HuH-7 (cell line): ENCODE data around the gene MZF1.
A peak's percentile ranks its signal among the peaks of the same experiment; 100 is the strongest.

Experiments
- DNase-seq: peaks from one replicate; pipeline ENCODE4 v3.0.0; 2011; ENCODE audit warnings: low spot score

Gene MZF1

DNA sequence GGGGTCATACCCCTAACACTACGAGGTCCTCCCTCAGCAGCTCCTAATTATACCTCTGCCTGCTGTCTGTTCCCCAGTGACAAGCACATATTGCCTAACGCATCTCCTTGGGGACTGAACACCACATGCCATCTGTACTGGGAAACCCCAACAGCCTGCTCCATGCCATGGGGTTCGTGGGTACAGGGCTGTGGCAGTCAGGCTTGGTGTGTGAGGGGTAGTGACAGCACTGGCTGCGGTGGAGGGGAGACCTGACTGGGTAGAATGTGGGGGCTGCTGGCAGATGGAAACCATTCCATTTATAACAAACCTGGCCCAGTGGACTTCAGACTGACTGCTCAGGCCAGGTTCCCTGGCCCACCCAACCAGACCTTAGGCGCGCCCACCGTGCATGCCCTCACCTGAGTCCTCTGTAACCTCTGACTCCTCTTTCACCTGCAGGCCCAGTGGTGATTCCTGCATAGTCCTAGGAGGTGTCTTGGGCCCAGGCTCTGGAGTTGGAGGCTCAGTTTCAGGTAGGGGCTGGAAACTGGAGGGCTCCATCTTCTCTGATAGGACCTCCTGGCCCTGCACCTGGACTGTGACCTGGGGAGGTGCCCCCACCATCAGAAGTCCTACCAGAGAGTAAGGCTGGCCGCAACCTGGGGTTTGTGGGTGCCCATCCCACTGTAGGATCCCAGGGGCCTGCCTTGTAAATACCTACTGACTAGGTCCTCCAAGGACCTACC lies 3.0 kb downstream of the MZF1 start:
- DNase-seq: no peak

DNA sequence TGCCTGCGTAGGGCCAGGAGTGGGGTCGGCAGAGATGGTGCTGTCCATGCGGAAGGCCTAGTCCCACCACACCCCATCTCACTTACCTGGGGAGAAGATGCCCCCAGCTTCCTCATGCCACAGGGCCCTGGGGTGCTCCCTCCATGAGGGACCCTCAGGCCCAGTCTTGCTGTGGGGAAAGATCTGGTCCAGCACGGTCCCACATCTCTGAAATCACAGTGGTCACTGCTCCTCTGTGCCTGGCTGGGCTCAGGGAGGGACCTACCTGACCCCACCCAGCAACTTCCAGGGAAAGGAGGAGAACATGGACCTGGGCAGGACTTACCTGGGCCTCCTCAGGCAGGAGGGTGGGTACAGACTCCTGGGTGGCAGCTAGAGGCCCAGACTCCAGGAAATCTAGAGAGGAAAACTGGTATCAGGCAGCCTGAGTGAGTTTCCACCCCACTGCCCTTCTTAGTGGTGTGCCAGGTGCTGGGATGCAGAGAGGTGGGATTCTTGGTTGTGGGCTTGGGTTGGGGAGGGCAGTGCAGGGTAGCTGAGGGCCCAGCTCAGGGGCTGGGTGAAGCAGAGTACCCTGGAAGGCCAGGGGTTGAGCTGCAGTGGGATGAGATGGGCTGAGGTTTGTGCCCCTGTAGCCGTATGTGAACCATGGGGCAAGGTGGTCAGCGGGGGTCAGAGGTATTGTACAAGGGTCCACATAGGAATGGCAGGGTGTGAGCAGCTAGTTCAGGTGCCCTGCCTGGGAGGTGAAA lies 3.8 kb downstream of the MZF1 start:
- no peak for DNase-seq

DNA sequence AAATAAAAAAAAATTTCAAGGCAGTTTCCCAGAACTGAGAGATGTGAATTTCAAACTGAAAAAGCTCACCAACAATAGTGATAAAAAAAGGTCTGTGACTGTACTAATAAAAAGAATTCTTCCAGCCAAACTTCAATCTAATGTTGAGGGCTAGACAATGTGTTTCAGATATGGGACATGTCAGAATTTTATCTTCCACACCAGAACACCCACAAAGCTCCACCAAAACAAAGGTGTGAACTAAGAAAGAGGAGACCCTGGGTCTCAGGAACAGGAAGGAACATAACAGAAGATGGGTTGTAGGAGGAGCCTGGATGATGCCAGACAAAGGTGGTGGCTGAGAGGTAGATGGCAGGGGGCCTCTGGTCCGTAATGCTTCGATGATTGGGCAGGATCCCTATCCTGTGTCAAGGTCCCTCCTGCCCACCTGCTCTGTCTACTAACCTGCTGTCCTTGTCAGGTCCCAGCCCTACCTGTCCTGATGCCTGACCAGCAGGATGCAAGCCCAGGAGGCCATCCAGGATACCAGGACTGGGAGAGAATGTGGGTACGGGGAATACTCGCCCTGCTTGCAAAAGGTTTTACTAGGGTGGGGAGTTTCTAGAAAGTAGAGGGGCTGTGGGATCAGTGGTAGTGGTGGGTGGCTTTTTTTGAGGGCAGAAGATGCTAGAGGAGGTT lies 4.5 kb downstream of the MZF1 start:
- no peak for DNase-seq

- no peak for DNase-seq
Observed at GRCh38 chr19:58566989-58567388, 6.1 kb downstream of the MZF1 start.

DNA sequence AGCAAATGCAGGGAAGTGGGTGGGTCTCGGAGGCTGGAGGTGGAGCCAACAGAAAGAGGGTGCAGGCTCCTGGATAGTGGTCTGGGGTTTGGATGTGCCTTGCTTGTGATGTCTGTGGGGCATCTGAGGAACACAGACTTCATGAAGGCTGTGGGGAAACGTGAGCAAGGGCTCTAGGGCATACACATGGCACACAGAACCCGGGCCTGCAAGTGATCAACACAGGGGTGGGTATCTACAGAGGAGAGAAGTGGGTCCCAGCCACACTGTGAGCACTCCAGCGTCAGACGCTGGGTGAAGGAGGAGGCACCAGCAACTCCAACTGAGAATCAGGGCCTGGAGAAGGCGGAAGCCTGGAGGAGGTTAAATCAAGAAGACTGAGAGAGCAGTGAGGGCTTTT lies 9.3 kb downstream of the MZF1 start:
- no peak for DNase-seq

GRCh38 chr19:58563034-58563573 lies 10.0 kb downstream of the MZF1 start:
- DNase-seq: no peak

DNA sequence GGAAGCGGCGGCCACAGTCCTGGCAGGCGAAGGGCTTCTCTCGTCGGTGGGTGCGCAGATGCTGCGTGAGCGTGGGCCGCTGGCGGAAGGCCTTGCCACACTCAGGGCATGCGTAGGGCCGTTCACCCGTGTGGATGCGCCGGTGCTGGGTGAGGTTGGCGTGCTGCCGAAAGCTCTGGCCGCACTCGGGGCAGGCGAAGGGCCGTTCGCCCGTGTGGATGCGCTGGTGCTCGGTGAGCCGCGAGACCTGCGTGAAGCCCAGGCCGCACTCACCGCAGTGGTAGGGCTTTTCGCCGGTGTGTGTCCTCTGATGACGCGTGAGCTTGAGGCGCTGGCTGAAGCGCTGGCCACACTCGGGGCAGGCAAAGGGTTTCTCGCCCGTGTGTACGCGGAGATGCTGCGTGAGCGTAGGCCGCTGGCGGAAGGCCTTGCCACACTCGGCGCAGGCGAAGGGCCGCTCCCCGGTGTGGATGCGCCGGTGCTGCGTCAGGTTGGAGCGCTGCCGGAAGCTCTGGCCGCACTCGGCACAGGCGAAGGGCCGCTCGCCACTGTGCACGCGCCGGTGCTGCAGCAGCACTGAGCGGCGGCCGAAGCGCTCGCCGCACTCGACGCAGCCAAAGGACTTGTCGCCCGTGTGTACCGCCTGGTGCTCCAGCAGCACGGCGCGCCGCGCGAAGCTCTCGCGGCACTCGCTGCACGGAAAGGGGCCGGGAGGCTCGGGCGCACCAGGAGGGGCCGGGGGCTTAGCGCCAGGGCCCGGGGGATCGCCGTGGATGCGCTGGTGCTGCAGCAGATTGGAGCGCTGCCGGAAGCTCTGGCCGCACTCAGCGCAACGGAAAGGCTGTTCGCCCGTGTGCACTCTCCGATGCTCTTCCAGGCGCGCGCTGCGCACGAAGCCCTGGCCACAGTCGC lies 10.8 kb downstream of the MZF1 start:
- no peak for DNase-seq

- DNase-seq: no peak
Observed at GRCh38 chr19:58561373-58562121, 11.6 kb downstream of the MZF1 start.

GRCh38 chr19:58560921-58561320 lies 12.2 kb downstream of the MZF1 start:
- DNase-seq: no peak

DNA sequence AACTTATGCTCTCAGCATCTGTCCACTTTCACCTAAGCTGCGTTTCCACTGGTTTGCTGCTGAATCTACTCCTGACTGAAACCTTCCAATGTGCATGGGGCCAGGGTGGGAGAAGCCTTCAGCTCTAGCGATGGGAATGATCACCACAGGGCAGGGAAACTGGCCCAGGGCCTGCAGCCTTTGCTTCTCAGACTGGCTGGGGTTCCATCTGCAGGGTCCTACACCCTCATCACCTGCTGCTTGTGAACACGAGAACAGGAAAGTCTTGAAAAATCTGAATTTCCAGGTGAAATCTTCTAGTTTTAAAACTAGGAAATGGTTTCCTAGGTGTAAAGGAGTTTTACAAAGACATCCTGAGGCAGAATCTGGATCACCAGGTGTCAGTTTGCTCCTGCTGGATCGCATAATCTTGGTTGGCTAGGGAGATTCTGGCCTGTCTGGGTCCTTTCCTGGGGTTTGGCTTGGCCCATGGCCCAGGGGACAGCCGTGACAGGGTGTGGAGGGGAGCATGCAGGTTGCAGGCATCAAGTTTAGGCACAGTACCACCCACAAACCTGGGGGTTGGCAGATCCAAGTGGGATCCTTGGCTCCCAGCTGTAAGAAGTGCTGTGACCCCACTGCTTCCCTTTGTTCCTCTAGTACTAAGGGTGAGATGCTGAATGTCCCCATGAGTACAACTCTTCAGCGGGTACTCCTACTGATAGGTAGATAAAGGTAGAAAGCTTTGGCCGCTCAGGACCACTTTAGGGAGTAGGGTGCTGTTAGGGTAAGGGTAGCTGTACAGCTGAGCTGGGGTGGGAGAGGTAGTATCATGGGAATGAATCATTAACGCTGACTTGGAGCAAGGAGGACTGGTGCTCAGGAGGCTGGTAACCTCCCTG lies 12.9 kb downstream of the MZF1 start:
- DNase-seq: no peak

GRCh38 chr19:58559275-58560006 lies 13.7 kb downstream of the MZF1 start:
- DNase-seq: peak; percentile 99

GRCh38 chr19:58558623-58559274 lies 14.4 kb downstream of the MZF1 start:
- DNase-seq: peak; percentile 86

DNA sequence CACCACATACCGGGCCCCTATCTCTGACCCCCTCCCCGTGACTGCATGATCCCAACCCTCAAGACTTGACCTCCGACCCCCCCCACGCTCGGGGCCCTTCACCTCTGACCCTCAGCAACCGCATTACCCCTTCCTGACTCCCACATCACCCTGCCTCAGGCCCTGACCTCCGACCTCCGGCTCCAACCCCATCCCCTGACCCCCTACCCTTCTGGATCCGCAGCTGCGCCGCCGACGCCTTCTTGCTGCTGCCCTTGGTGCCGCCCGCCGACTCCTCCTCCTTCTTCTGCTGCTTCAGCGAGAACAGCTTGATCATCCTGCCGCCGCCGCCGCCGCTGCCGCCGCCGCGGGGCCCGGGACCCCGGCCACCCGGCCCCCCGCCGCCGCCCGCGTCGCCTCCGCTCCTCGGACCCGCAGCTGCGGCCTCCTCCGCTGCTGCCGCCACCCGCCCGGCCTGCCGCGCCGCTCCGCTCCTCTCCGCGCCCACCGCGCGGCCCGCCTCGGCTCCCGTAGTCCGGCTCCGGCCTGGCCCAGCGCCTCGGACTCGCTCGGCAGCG lies 15.0 kb downstream of the MZF1 start, which contains the start of gene UBE2M:
UBE2M (minus strand) TSS at position 546 of the 557 bp plus-strand sequence; CDS start at position 316, 230 bp downstream.
- no peak for DNase-seq

DNA sequence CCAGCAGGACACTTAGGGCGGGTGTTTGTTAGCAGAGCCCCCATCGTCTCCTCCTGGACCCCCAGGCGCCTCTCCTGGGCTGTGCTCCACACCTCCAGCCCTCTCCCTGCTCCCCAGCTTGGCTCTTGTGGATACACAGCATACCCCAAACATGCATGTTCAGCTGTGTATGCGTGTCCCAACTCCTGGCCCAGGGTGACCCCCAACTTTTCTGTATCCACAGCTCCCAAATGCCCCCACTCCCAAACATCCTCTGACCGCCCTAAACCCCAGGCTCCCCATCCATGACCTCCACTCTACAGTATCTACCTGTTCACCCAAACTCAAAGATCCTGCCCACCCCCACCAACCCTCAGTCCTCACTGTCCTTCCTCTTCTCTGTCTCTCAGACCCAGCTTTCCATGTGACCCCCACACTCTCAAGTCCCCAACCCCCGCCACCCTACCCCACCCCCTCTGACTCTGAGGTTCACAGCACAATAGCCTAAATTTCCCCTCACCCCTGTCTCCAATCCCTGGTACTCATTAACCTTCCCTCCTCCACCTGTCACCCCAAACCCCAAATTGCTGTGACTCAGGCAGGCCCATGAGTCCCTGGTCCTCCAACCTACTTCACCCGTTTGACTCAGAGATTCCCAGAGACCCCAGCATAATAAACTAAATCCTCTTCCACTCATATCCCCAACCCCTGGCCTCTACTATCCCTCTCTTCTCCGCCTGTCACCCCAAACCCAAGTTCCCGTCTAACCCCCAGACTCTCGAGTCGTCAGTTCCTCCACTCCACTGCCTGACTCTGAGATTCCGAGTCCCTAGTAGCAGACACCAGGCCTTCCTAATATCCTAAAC lies 15.7 kb downstream of the MZF1 start:
- no peak for DNase-seq

DNA sequence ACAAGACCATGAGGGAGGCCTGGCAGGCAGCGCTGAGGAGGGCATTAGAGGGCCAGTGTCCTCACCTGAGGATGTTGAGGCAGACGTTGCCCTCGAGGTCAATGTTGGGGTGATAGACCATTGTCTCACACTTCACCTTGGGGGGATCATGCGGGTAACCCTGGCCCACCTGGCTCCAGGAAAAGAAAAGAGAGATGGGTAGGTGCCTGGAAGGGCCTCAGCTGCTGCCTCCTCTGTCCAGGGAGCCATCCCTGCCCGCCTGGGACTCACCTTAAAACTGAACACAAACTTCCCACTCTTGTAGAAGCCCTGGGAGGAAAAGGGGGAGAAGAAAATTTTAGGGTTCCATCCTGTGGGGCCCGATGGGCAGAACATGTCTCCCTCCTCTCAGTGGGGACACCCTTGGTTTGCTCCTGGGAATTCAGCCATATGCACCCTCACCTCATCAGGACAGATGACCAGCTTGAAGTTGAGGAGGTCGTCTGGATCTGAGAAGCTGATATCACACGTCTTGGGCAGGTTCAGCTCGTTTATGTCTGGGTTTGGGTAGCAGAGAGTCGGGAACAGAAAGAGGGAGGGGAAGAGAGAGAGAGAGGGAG lies 16.4 kb downstream of the MZF1 start:
- DNase-seq: no peak

DNA sequence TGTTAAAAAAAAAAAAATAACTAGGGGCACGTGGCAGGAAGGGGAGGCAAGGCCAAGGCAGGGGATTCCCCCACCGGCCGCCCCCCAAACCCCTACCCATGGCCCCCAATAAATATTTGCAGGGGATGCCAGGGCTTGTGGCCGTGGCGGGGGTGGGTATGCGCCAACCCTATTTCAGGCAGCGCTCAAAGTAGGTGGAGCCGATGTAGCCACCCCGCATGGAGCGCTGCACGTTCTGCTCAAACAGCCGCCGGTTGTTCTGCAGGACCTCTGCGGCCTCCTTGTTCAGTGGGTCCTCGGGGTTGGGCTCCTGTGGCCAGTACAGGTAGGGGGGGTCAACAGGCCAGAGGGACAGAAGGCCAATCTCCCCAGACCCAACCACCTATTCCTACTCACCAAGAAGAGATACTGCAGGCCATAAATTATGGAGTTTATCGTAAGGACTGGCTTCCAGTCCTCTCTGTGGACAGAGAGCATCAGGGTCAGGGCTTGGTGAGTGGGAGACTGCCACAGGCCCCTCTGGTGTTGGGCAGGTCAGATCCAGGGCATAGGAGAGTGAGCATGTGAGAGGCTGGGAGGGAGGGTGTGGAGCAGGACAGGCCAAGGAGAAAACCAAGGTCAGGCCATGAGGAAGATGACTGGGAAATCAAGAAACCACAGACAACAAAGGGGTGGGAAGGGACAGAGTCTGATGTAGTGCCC lies 17.1 kb downstream of the MZF1 start:
- no peak for DNase-seq
